Esophagus muscularis mucosa (tissue), 3 donors: ENCODE results near the gene SOST.

Source experiments
- CTCF ChIP-seq, 3 experiments: fragments of 200-600 bp in 2 of 3; fragments of 450-650 bp in 1 of 3; sonication (generic) in 2 of 3; IDR thresholded peaks; one replicate each; pipeline ENCODE4 v1.5.1; 2017 to 2019; ENCODE audit warnings: antibody characterized with exemption in 3 of 3, mild to moderate bottlenecking in 2 of 3, moderate library complexity in 1 of 3
- POLR2A ChIP-seq: fragments of 450-650 bp; IDR thresholded peaks from one replicate; pipeline ENCODE4 v1.6.1; 2017; ENCODE audit warnings: antibody characterized with exemption, moderate library complexity, mild to moderate bottlenecking, low read depth

- no peak for TF ChIP-seq CTCF (IDR thresholded peaks at IDR 0.05)
- TF ChIP-seq POLR2A = no peak
These were observed 39.0 kb downstream of the SOST start for GRCh38 chr17:43719578-43719977.
